ENCODE data around the gene LEAP2.

Gene LEAP2

GRCh38 chr5:132884548-132884947 lies 11.1 kb downstream of the LEAP2 start:
- DNase-seq: no peak

GRCh38 chr5:132886064-132886823 lies 12.8 kb downstream of the LEAP2 start:
- no peak for DNase-seq

GRCh38 chr5:132887283-132887682 lies 13.8 kb downstream of the LEAP2 start:
- no peak for DNase-seq

- no peak for DNase-seq
Observed at GRCh38 chr5:132889501-132889900, 16.0 kb downstream of the LEAP2 start.

- no peak for DNase-seq
Observed at GRCh38 chr5:132890817-132891216, 17.3 kb downstream of the LEAP2 start.

GRCh38 chr5:132895719-132896305 lies 22.3 kb downstream of the LEAP2 start:
- DNase-seq: no peak

GRCh38 chr5:132896685-132897084 lies 23.2 kb downstream of the LEAP2 start:
- no peak for DNase-seq

- DNase-seq: no peak
Observed at GRCh38 chr5:132898094-132898493, 24.6 kb downstream of the LEAP2 start.

GRCh38 chr5:132901036-132901435 lies 27.6 kb downstream of the LEAP2 start:
- DNase-seq: no peak

- no peak for DNase-seq
Observed at GRCh38 chr5:132901730-132902129, 28.3 kb downstream of the LEAP2 start.

- no peak for DNase-seq
Observed at GRCh38 chr5:132905938-132906337, 32.5 kb downstream of the LEAP2 start.

- no peak for DNase-seq
Observed at GRCh38 chr5:132907161-132907560, 33.7 kb downstream of the LEAP2 start.

- no peak for DNase-seq
Observed at GRCh38 chr5:132909702-132910101, 36.2 kb downstream of the LEAP2 start.

GRCh38 chr5:132915681-132916080 lies 42.2 kb downstream of the LEAP2 start:
- no peak for DNase-seq

- DNase-seq: no peak
Observed at GRCh38 chr5:132916086-132916485, 42.6 kb downstream of the LEAP2 start.
